H1 (cell line): ENCODE results near the gene CNNM2. TPM values are rescaled to one million over a fixed set of nuclear protein-coding genes. Genes with fewer than 3 reads are reported as not detected.

ENCODE experiments used
- CTCF ChIA-PET: fragments of 300-600 bp; sonication (Branson Sonifier 250); formaldehyde crosslinking; loops from one replicate; lab custom pipeline; 2021; ENCODE audit not compliant: partially characterized antibody; lab: Charles Lee
- POLR2A ChIA-PET: fragments of 300-600 bp; sonication (Branson Sonifier 250); formaldehyde crosslinking; loops from one replicate; lab custom pipeline; 2021; ENCODE audit warnings: inconsistent platforms; ENCODE audit not compliant: partially characterized antibody; lab: Charles Lee
- DNase-seq, 2 experiments: peaks; one replicate each; pipeline versions ENCODE4 v3.0.0 to v3.0.0-alpha.2; 2010 to 2022; ENCODE audit warnings: low spot score in 2 of 2, low read depth in 1 of 2, mixed read lengths in 1 of 2
- FAIRE-seq: peaks from 2 replicates; lab custom pipeline; 2011; peaks lifted over from hg19 to GRCh38; lab: Jason Lieb, UNC
- H2AFZ ChIP-seq: 2 replicates; pipeline ENCODE4 v1.8.1; 2012; ENCODE audit warnings: low read length, inconsistent platforms
- H2AK5ac ChIP-seq: 2 replicates; pipeline ENCODE4 v1.6.1; 2013; ENCODE audit warnings: low read depth, low read length
- H2BK120ac ChIP-seq: replicated peaks from 2 replicates; pipeline ENCODE3; 2013; ENCODE audit warnings: low read depth, low read length, inconsistent platforms
- H2BK12ac ChIP-seq: 2 replicates; pipeline ENCODE4 v1.6.1; 2013; ENCODE audit warnings: low read depth, low read length
- H2BK15ac ChIP-seq: 2 replicates; pipeline ENCODE4 v1.6.1; 2013; ENCODE audit warnings: low read length
- H2BK20ac ChIP-seq: 2 replicates; pipeline ENCODE4 v1.6.1; 2013; ENCODE audit warnings: low read length
- H2BK5ac ChIP-seq: 2 replicates; pipeline ENCODE4 v1.6.1; 2013; ENCODE audit warnings: low read depth, low read length
- H3K14ac ChIP-seq: 2 replicates; pipeline ENCODE4 v1.6.1; 2013; ENCODE audit warnings: inconsistent platforms; ENCODE audit not compliant: insufficient read length
- H3K18ac ChIP-seq: 2 replicates; pipeline ENCODE4 v1.6.1; 2013; ENCODE audit warnings: low read length; ENCODE audit errors: extremely low read depth
- H3K23ac ChIP-seq: 2 replicates; pipeline ENCODE4 v1.6.1; 2013; ENCODE audit warnings: inconsistent platforms; ENCODE audit not compliant: insufficient read length
- H3K23me2 ChIP-seq: 2 replicates; pipeline ENCODE4 v1.6.1; 2013; ENCODE audit warnings: low read depth, low read length
- H3K27ac ChIP-seq: 2 replicates; pipeline ENCODE4 v1.6.1; 2011; ENCODE audit warnings: low read depth, low read length, inconsistent platforms
- H3K27me3 ChIP-seq, 4 experiments: replicated peaks in 1 of 4; 1 replicate in 1 of 4; 2 replicates in 3 of 4; pipeline versions ENCODE4 v1.6.1 to v1.8.1; 2011 to 2013; ENCODE audit warnings: low read length in 3 of 4, mild to moderate bottlenecking in 3 of 4, inconsistent platforms in 2 of 4, mixed read lengths in 2 of 4, moderate library complexity in 1 of 4; ENCODE audit not compliant: control insufficient read depth in 3 of 4, insufficient read depth in 3 of 4; ENCODE audit errors: extremely low read depth in 1 of 4
- H3K36me3 ChIP-seq, 4 experiments: 2 replicates each; pipeline versions ENCODE4 v1.6.1 to v1.8.1; 2011 to 2013; ENCODE audit warnings: mild to moderate bottlenecking in 4 of 4, low read length in 3 of 4, moderate library complexity in 2 of 4, control low read depth in 1 of 4, inconsistent platforms in 1 of 4; ENCODE audit not compliant: insufficient read depth in 4 of 4, control insufficient read depth in 2 of 4
- H3K4ac ChIP-seq: replicated peaks from 2 replicates; pipeline ENCODE3; 2013; ENCODE audit warnings: low read length, low read depth, mixed read lengths, inconsistent platforms; ENCODE audit not compliant: insufficient read length
- H3K4me1 ChIP-seq, 4 experiments: replicated peaks in 1 of 4; 1 replicate in 1 of 4; 2 replicates in 3 of 4; pipeline versions ENCODE4 v1.6.1 to v1.8.1; 2011 to 2013; ENCODE audit warnings: low read length in 3 of 4, inconsistent platforms in 2 of 4, mixed read lengths in 1 of 4; ENCODE audit not compliant: insufficient read depth in 4 of 4, control insufficient read depth in 3 of 4
- H3K4me2 ChIP-seq, 2 experiments: 2 replicates each; pipeline versions ENCODE4 v1.6.1 to v1.8.1; 2011 to 2013; ENCODE audit warnings: low read depth in 2 of 2, low read length in 2 of 2, control low read depth in 1 of 2, inconsistent platforms in 1 of 2, mild to moderate bottlenecking in 1 of 2; ENCODE audit not compliant: insufficient read depth in 1 of 2
- H3K4me3 ChIP-seq, 4 experiments: fragments of 200-600, 300-600 bp in 1 of 4; sonication (generic), shearing (Covaris generic), sonication (Bioruptor Twin) in 1 of 4; 2 replicates each; pipeline versions ENCODE4 v1.5.1 to v1.8.1; 2011 to 2016; ENCODE audit warnings: low read length in 4 of 4, low read depth in 3 of 4, control low read depth in 2 of 4, inconsistent platforms in 2 of 4, mild to moderate bottlenecking in 2 of 4, mixed read lengths in 1 of 4, moderate library complexity in 1 of 4; ENCODE audit not compliant: insufficient read depth in 2 of 4; ENCODE audit errors: extremely low read depth in 1 of 4
- H3K56ac ChIP-seq: replicated peaks from 2 replicates; pipeline ENCODE3; 2013; ENCODE audit warnings: low read depth, mild to moderate bottlenecking, mixed read lengths, low read length, inconsistent platforms; ENCODE audit not compliant: insufficient read length
- H3K79me1 ChIP-seq: 2 replicates; pipeline ENCODE4 v1.6.1; 2013; ENCODE audit warnings: low read depth, low read length, control low read depth
- H3K79me2 ChIP-seq, 2 experiments: 2 replicates each; pipeline versions ENCODE4 v1.6.1 to v1.8.1; 2012 to 2013; ENCODE audit warnings: low read length in 2 of 2, mild to moderate bottlenecking in 2 of 2, inconsistent platforms in 1 of 2; ENCODE audit not compliant: insufficient read depth in 2 of 2, control insufficient read depth in 1 of 2
- H3K9ac ChIP-seq, 4 experiments: replicated peaks in 1 of 4; 1 replicate in 1 of 4; 2 replicates in 3 of 4; pipeline versions ENCODE4 v1.6.1 to v1.8.1; 2011 to 2013; ENCODE audit warnings: low read depth in 3 of 4, low read length in 3 of 4, control low read depth in 2 of 4, mild to moderate bottlenecking in 2 of 4, moderate library complexity in 2 of 4, inconsistent platforms in 1 of 4; ENCODE audit errors: extremely low read depth in 1 of 4
- H3K9me3 ChIP-seq, 2 experiments: 2 replicates each; pipeline versions ENCODE4 v1.6.1 to v1.8.1; 2012 to 2013; ENCODE audit warnings: mild to moderate bottlenecking in 2 of 2, moderate library complexity in 2 of 2, control low read depth in 1 of 2, inconsistent platforms in 1 of 2, low read depth in 1 of 2, low read length in 1 of 2, mixed read lengths in 1 of 2; ENCODE audit not compliant: insufficient read depth in 2 of 2
- H4K20me1 ChIP-seq, 2 experiments: replicated peaks in 1 of 2; 2 replicates each; pipeline versions ENCODE3 to v1.8.1; 2011 to 2013; ENCODE audit warnings: inconsistent platforms in 2 of 2, low read length in 2 of 2, mild to moderate bottlenecking in 1 of 2; ENCODE audit not compliant: insufficient read depth in 2 of 2, control insufficient read depth in 1 of 2
- H4K5ac ChIP-seq: 2 replicates; pipeline ENCODE4 v1.6.1; 2013; ENCODE audit warnings: low read length, low read depth, mixed read lengths, inconsistent platforms; ENCODE audit not compliant: insufficient read length
- H4K8ac ChIP-seq: 2 replicates; pipeline ENCODE4 v1.8.0; 2013; ENCODE audit warnings: mild to moderate bottlenecking, moderate library complexity, low read length, inconsistent platforms; ENCODE audit not compliant: insufficient read depth; ENCODE audit errors: extremely low read depth
- H4K91ac ChIP-seq: replicated peaks from 2 replicates; pipeline ENCODE3; 2013; ENCODE audit warnings: low read length, mixed read lengths, inconsistent platforms; ENCODE audit not compliant: insufficient read length
- ATF2 ChIP-seq: IDR thresholded peaks from 2 replicates; pipeline ENCODE4 v1.6.1; 2012; ENCODE audit warnings: low read length, inconsistent platforms
- CBX5 ChIP-seq: fragments of 300-800, 300-1000 bp; sonication (generic); IDR thresholded peaks from 2 replicates; pipeline ENCODE4 v1.7.1; 2016; ENCODE audit warnings: antibody characterized with exemption, low read length, low read depth
- CTCF ChIP-seq, 3 experiments: IDR thresholded peaks; 1 replicate in 2 of 3; 2 replicates in 1 of 3; pipeline versions ENCODE4 v1.5.1 to v1.6.1; 2011; ENCODE audit warnings: low read length in 3 of 3, mild to moderate bottlenecking in 3 of 3, inconsistent platforms in 2 of 3, low read depth in 1 of 3, moderate library complexity in 1 of 3; ENCODE audit not compliant: insufficient read depth in 1 of 3; ENCODE audit errors: control extremely low read depth in 1 of 3
- GABPA ChIP-seq: IDR thresholded peaks from 2 replicates; pipeline ENCODE4 v1.6.1; 2011; ENCODE audit warnings: mild to moderate bottlenecking, low read length, moderate library complexity, borderline replicate concordance; ENCODE audit not compliant: insufficient read depth
- KDM1A ChIP-seq: fragments of 200-600, 300-600 bp; sonication (generic); IDR thresholded peaks from 2 replicates; pipeline ENCODE4 v1.7.1; 2016; ENCODE audit warnings: mild to moderate bottlenecking, low read length, borderline replicate concordance
- NRF1 ChIP-seq: IDR thresholded peaks from 2 replicates; pipeline ENCODE4 v1.6.1; 2011; ENCODE audit warnings: mild to moderate bottlenecking, low read depth, low read length, improper control_type of control experiment
- RBBP5 ChIP-seq: IDR thresholded peaks from 2 replicates; pipeline ENCODE4 v1.7.1; 2012; ENCODE audit warnings: low read depth, mild to moderate bottlenecking, inconsistent platforms, low read length, moderate library complexity, borderline replicate concordance
- TCF12 ChIP-seq: IDR thresholded peaks from 2 replicates; pipeline ENCODE4 v1.6.1; 2011; ENCODE audit warnings: low read depth, mild to moderate bottlenecking, low read length
- WGBS, 2 experiments: shearing (Covaris generic) in 1 of 2; methylation state at CpG; one replicate each; pipeline versions ENCODE4 v1.1.6 to v1.1.7; 2013 to 2015; ENCODE audit warnings: low lambda C conversion rate in 2 of 2, mixed read lengths in 2 of 2, inconsistent platforms in 1 of 2, low coverage in 1 of 2, missing lambda C conversion rate in 1 of 2; ENCODE audit not compliant: insufficient replicate concordance in 2 of 2, insufficient coverage in 1 of 2, insufficient read length in 1 of 2; ENCODE audit errors: extremely low coverage in 1 of 2, missing lambda C conversion rate in 1 of 2; 5-methylcytosine and 5-hydroxymethylcytosine counted together
- polyA plus RNA-seq, 7 experiments: library from polyadenylated mRNA; depleted of rRNA in 3 of 7; stranded (reverse) in 5 of 7; unstranded in 2 of 7; fragments of >200 nt in 5 of 7; fragments of 200-250 nt in 2 of 7; gene quantifications; 1 replicate in 5 of 7; 2 replicates in 1 of 7; 4 replicates in 1 of 7; pipeline versions ENCODE4 v1.2.1 to v1.2.3, GENCODE V29; 2011 to 2013; ENCODE audit warnings: missing spikeins in 2 of 7, mixed read lengths in 2 of 7
- total RNA-seq: library from RNA; stranded (reverse); fragmentation: NEBNext Ultra II Directional; extraction: Animal tissue kit (Norgen Biotek cat#: 25700); gene quantifications from 2 replicates; pipeline ENCODE4 v1.2.1, GENCODE V29; 2021

CNNM2 gene
- total and polyA plus RNA-seq, 2 of the 8 experiments (the other 6 are each of a cell fraction or from before 2014, with no cell fraction given) = 7.3 to 23.6 TPM

GRCh38 chr10:103044942-103045489, 126.9 kb downstream of the CNNM2 start:
- FAIRE-seq (peak; percentile 7), DNase-seq (no peak)
- Histone ChIP-seq H2BK5ac (no peak overlapping the region), H3K27me3 (no peaks in the 10 kb centered on the region), H4K91ac (no peak overlapping the region), H4K20me1 (peaks cover 0 to 5% of the 10 kb centered on the region in 2 experiments), H3K4me1 (peaks cover 0 to 14% (median 9%) of the 10 kb centered on the region in 4 experiments; a peak in 5 of 7 replicates), H3K36me3 (no peaks in the 10 kb centered on the region), H4K8ac (no peak overlapping the region), H2BK20ac (0 out of 2 replicates have a peak overlapping the region, but pooled peaks have one; percentile 40), H3K14ac (no peak overlapping the region), H3K79me1 (no peaks in the 10 kb centered on the region), H2AFZ (no peak overlapping the region), H3K4me3 (no peak overlapping the region), H3K9me3 (no peaks in the 10 kb centered on the region), H3K18ac (no peak overlapping the region), H3K27ac (no peak overlapping the region), H4K5ac (no peak overlapping the region), H3K9ac (no peak overlapping the region), H2BK120ac (no peak overlapping the region), H3K79me2 (no peaks in the 10 kb centered on the region), H2AK5ac (no peak overlapping the region), H2BK12ac (0 out of 2 replicates have a peak overlapping the region, but pooled peaks have one; percentile 62), H3K23ac (no peak overlapping the region), H3K4me2 (no peak overlapping the region; a peak in 1 of 4 replicates), H3K4ac (no peak overlapping the region), H2BK15ac (no peak overlapping the region), H3K23me2 (no peaks in the 10 kb centered on the region), H3K56ac (no peak overlapping the region)
- POLR2A ChIA-PET = no interaction called here
- CTCF ChIA-PET = interaction anchor here (0.6 to 1.8 kb wide), 7 partner anchors 8 to 178 kb away, joined by 3 to 9 read pairs (median 3); partner anchors contain the start of gene CNNM2
- WGBS, 2 experiments = 85% methylated on average over 8 of the region's 8 CpGs; no CpG with 5 or more reads in 1 of the 2 experiments
- TF ChIP-seq RBBP5 (no peak), NRF1 (no peak), CTCF (IDR thresholded peaks at IDR 0.05; ENCODE audit: control extremely low read depth in 1 of 3, insufficient read depth in 1 of 3, low read depth in 1 of 3, low read length in 3 of 3) (no peak), GABPA (no peak), ATF2 (no peak), TCF12 (no peak), CBX5 (no peak), KDM1A (no peak)
